ENCODE results near the gene ACO1.

GRCh38 chr9:32497921-32498320, 113.5 kb downstream of the ACO1 start:
- no peak for TF ChIP-seq POLR2AphosphoS5 (IDR thresholded peaks at IDR 0.05; ENCODE audit: low read depth, low read length)
- no peak for TF ChIP-seq POLR2A (IDR thresholded peaks at IDR 0.05; ENCODE audit: low read depth, low read length)
